HG03064 (cell line): ENCODE data around the gene LRMDA.

Source experiments
- ATAC-seq: cut with Tn5 transposase; IDR thresholded peaks from one replicate; pipeline ENCODE4 v1.9.1; 2021; ENCODE audit warnings: low read depth; ENCODE audit not compliant: unreplicated experiment

Gene LRMDA

DNA sequence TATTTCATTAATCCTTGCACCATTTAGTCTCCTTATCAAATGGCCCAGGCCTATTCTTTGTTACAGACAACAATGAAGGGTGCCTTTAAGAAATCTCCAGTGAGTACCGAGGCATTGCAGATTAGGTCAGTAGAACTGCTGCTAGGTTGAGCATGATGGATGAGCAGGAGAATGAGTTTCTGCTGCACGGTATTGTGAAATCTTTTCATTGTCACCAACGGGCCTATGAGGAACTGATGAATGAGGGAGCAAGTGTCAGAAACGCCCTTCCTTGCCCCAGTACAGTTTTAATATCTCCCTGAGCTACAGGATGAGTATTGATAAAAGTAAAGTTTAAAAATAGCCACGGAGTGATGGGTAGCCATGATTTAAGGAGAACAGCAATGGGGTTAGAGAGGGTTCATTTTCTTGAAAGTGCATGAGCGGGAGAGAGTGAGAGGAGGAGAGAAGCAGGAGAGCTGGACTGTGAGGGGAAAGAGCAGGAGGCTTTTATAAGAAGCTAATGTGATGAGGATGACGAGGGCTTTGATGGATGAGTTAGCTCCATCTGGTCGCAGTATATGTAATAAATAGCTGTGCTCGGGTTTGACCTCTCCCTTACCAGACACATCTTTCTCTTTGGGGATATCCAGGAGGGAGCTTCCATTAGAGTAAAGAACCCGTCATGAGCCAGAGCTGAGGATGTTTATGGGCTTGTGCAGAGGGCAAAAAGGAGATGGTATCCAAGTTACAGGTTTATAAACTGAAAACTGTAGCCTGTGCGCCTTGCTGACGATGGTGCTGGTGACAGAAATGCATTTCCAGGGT lies 526.1 kb downstream of the LRMDA start:
- no peak for ATAC-seq

DNA sequence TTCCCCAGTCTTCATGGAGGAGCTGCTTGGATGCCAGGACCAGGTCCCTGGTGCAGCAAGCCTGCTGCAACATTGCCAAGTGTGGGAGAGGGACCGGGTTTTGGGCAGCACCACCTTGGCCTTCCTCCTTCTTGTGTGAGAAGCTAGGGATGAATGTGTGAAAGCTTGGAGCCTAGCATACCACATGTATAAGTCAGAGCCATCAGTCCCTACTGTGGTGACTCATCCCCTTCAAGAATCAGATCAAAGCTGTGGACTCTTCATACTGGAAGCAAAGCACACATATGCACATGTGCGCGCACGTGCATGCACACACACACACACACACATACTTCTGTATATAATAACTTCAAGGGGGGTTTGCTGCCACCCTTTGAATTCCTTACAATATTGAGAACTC lies 527.8 kb downstream of the LRMDA start:
- no peak for ATAC-seq

GRCh38 chr10:75959912-75960311 lies 528.5 kb downstream of the LRMDA start:
- no peak for ATAC-seq

DNA sequence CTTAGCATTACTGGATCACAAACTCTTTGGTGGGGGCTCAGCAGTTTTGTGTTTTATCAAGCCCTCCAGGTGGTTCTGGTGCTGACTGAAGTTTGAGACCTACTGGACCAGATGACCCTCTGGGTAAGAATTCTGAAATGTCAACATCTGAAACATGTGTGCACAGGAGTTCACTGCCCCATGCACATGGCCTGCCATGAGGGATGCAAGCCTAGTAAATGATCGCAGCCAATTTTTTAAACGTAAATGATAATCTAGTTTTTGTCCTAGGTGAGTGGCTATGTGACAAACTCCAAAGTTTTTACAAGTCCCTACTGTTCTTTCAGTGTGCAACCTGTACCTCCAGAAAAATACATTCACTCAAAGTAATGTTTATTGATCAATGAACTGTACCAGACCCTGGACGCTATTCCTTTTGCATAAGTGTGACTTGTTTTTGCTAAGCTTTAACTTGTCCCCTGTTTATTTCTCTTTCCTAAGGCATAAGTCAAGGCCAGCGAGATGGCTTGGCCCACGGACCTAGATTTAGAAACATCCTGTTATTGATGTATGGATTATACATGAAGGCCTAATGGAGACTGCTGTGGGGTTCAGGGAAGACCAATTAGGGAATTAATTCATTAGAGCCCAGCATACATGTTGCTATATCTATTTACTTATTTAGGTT lies 531.1 kb downstream of the LRMDA start:
- no peak for ATAC-seq

DNA sequence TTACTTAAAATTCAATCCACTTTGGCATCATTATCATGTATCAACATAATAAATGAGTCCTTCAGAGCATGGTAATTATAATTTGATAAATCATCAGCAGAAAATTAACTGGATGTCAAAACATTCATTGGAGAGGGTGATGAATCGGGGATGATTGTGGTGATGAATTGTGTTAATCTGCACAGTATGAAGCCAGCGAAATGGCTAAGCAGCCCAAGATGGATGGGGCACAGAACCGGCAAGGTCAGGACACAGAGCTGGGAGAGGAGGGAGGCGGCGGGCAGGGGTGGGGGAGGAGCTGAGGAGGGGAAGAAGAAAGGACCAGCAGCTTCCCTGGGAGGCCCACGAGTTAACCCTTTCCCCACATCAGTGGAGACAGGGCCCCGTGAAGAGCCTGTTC lies 536.1 kb downstream of the LRMDA start:
- ATAC-seq = no peak

- ATAC-seq = no peak
Observed at GRCh38 chr10:75969031-75969430, 537.6 kb downstream of the LRMDA start.

- no peak for ATAC-seq
Observed at GRCh38 chr10:75971402-75972211, 540.2 kb downstream of the LRMDA start.

DNA sequence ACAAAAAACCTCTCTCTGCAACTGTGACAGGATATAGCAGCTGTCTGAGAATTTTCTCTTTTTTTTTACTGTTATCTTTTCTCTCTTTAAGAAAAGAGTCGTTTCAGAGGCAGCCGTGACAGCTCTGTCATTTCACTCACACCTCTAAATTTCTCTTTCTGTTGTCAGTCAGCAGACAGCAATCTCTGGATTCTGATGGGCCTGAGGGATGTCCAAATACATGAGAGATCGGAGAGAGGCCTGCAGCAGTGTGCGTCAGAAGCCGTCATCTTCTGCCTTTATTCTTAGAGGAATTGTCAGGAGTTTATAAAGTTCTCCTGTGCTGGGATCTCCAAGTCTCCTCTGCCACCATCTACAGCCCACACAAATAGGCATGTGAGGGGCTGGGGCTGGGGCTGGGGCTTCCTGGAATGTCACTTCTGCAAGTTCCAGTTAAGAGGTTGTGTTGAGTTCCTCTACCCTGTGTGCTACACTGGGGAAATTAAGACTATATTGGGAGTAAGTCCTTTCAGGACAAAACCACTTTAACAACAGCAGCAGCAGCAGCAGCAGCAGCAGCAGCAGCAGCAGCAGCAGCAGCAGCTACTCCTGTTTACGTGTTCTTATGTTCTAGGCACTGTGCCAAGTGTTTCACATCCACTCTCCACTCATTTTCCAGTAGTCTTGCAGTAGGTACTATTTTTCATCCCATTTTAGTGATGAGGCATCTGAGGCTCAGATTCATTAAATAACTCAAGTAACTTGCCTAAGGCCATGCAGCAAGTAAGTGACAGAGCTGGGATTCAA lies 541.3 kb downstream of the LRMDA start:
- no peak for ATAC-seq

DNA sequence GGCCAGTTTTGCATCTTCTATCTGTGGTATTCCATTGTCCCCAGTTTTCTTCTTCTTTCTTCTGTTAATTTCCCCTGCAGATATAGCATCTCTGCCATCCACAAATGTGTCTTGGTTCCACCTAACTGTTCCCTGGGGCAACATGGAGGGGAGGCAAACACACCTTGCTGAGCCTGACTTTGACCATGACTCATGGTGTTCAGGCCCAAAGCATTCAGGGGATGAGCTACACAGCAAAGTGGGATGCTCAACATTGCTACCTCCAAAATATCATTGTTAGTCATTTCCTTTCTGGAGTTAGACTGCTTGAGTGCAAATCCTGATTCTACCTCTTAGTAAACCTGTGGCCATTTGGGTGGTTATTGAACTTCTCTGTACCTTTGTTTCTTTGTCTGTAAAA lies 542.7 kb downstream of the LRMDA start:
- ATAC-seq = no peak

GRCh38 chr10:75976681-75977080 lies 545.3 kb downstream of the LRMDA start:
- no peak for ATAC-seq

- no peak for ATAC-seq
Observed at GRCh38 chr10:75977139-75977538, 545.7 kb downstream of the LRMDA start.

GRCh38 chr10:75978213-75978612 lies 546.8 kb downstream of the LRMDA start:
- ATAC-seq = no peak

DNA sequence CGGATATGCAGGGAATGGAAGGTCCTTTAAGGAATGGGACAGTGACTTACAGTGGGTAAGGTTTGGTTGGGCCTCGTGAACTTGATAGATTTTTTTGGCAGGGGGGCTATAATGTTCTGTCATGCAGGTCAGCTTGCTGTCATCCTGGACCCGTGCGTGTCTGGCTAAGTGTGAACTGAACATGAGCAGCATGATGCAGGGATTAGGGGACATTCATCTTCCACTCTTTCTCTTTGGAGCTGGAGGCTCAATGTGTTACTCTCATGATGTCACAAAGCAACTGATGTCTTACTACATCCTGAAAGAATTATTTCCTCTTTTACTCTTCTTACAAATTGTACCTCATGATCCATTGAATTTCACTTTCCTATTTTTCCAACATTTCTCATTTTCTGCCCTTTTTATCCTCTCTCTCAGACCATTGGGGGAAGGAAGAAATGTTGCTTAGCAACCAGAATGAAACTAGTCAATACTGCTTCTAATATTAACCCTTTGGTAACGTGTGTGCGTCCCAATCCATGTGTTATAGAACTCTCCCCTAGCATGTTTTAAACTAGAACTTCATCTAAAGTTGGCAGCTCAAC lies 549.1 kb downstream of the LRMDA start:
- ATAC-seq = no peak

DNA sequence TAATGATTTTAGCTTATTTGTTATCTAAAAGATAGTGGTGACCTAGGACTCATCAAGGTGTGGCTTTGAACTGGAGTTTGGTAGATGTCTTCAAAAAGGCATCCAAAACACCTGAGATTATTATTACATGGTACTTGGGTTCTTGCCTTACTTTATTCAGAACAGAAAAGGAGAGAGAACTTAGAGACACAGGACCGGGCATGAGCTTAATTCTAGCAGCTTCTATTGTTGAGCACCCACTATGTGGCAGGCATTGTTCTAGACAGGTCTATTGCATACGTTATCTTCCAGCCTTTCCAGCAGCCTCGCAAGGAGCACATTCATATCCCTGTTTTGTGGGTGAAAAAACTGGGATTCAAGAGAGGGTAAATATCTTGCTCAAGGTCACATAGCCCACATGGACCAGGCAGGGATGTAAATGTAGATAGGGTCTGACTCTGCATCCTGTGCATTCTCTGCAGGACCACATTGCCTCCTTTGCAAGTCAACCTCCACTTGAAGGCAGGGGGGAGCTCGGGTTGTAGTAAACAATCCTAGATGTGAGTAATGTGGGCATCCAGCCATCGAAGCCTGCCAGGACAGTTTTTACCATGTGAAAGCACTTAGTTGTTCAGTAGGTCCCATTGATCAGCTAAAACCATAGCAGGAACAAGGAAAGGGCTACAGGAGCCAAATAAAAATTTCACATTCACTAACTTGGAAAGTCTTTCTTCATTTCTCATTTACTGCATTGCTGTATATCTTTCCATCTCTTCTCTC lies 551.4 kb downstream of the LRMDA start:
- no peak for ATAC-seq

- no peak for ATAC-seq
Observed at GRCh38 chr10:75984067-75984466, 552.6 kb downstream of the LRMDA start.

GRCh38 chr10:75987616-75988015 lies 556.2 kb downstream of the LRMDA start:
- ATAC-seq = no peak

GRCh38 chr10:75994357-75995040 lies 563.1 kb downstream of the LRMDA start:
- no peak for ATAC-seq

DNA sequence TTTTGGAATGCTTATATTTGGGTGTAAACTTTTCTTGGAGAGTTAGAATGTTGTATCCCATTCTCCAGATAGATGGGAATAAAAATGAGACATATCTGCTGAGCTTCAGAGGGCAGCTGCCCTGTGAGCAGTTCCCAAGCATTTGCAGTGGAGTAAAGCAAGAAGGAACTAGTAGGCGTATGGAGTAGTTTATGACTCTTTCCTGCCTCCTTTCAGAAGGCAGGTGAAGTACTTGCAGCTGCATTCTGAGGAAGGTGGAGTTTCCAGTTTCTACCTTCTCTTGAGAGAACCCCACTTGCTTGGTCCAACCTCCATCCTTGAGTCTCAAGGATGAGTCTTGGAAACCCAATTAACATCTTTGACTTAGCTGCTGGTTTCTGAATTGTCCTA lies 563.6 kb downstream of the LRMDA start:
- ATAC-seq = no peak

- no peak for ATAC-seq
Observed at GRCh38 chr10:75995720-75996119, 564.3 kb downstream of the LRMDA start.
